Dendritic cell treated with granulocyte-macrophage colony-stimulating factor and Interleukin-4, amounts not matched to agents 40 ng/mL and 50 ng/mL, for 4 days (primary cell): ENCODE data around the gene ALDH7A1.
"Not testable (repeated sequence)": the region's sequence is repeated elsewhere in the genome, so short reads cannot be mapped to it uniquely, and the experiment has no call there.

Source experiments
- H3K27ac Mint-ChIP-seq: one replicate; pipeline ENCODE4 v1.8.0; 2022; ENCODE audit warnings: mild to moderate bottlenecking, mixed read lengths
- H3K27me3 Mint-ChIP-seq: one replicate; pipeline ENCODE4 v1.8.0; 2022; ENCODE audit warnings: mild to moderate bottlenecking, mixed read lengths
- H3K36me3 Mint-ChIP-seq: one replicate; pipeline ENCODE4 v1.8.0; 2022; ENCODE audit warnings: low read depth, mixed read lengths
- H3K4me1 Mint-ChIP-seq: one replicate; pipeline ENCODE4 v1.8.0; 2022; ENCODE audit warnings: low read depth, mixed read lengths
- H3K4me3 Mint-ChIP-seq: one replicate; pipeline ENCODE4 v1.8.0; 2022; ENCODE audit warnings: mild to moderate bottlenecking, moderate library complexity, mixed read lengths
- H3K9me3 Mint-ChIP-seq: one replicate; pipeline ENCODE4 v1.8.0; 2022; ENCODE audit warnings: mixed read lengths
- intact Hi-C: fragments of 100-400 bp; cut with micrococcal nuclease; formaldehyde crosslinking; loops from one replicate; pipeline ENCODE4 v1.15.0; 2022

The ALDH7A1 gene

GRCh38 chr5:126605525-126605924, 10.5 kb upstream of the ALDH7A1 start:
- H3K36me3 Mint-ChIP-seq: peaks cover 73% of the 10 kb centered on the region
- H3K27me3 Mint-ChIP-seq: no peaks in the 10 kb centered on the region
- H3K4me3 Mint-ChIP-seq: no peak overlapping the region
- no peaks in the 10 kb centered on the region for H3K9me3 Mint-ChIP-seq
- H3K4me1 Mint-ChIP-seq: peaks cover 32% of the 10 kb centered on the region
- no peak overlapping the region for H3K27ac Mint-ChIP-seq
- intact Hi-C loops: no loop called here

GRCh38 chr5:126603402-126603991, 8.5 kb upstream of the ALDH7A1 start:
- H3K36me3 Mint-ChIP-seq: peaks cover 53% of the 10 kb centered on the region
- no peaks in the 10 kb centered on the region for H3K9me3 Mint-ChIP-seq
- H3K4me1 Mint-ChIP-seq: peaks cover 47% of the 10 kb centered on the region
- no peaks in the 10 kb centered on the region for H3K27me3 Mint-ChIP-seq
- H3K4me3 Mint-ChIP-seq: no peak overlapping the region
- intact Hi-C loops: no loop called here
- H3K27ac Mint-ChIP-seq: no peak overlapping the region

GRCh38 chr5:126600631-126601511, 5.9 kb upstream of the ALDH7A1 start, which contains the start of gene PHAX:
PHAX (plus strand) TSS chr5:126600947; CDS start chr5:126600963, 16 bp downstream.
- H3K27me3 Mint-ChIP-seq: peaks cover 2% of the 10 kb centered on the region
- H3K36me3 Mint-ChIP-seq: peaks cover 37% of the 10 kb centered on the region
- peak within 1 kb of the TSS; percentile 96 for H3K4me3 Mint-ChIP-seq
- H3K4me1 Mint-ChIP-seq: peaks cover 43% of the 10 kb centered on the region
- H3K27ac Mint-ChIP-seq: peak within 1 kb of the TSS; percentile 88
- intact Hi-C loops: loop anchor here (2.0 kb wide), 1 partner anchor 246 kb away; no protein-coding TSS in a partner anchor
- H3K9me3 Mint-ChIP-seq: no peaks in the 10 kb centered on the region

GRCh38 chr5:126599971-126600630, 5.1 kb upstream of the ALDH7A1 start:
- intact Hi-C loops: loop anchor here (2.0 to 5.0 kb wide), 2 partner anchors 58 to 245 kb away; no protein-coding TSS in a partner anchor
- H3K27ac Mint-ChIP-seq: peak overlapping the region; percentile 88
- not testable (repeated sequence) for H3K27me3 Mint-ChIP-seq, H3K9me3 Mint-ChIP-seq
- peaks cover 45% of the 10 kb centered on the region for H3K4me1 Mint-ChIP-seq
- H3K4me3 Mint-ChIP-seq: peak overlapping the region; percentile 96
- peaks cover 29% of the 10 kb centered on the region for H3K36me3 Mint-ChIP-seq

- intact Hi-C loops: loop anchor here (5.0 kb wide), 1 partner anchor 57 kb away; no protein-coding TSS in a partner anchor
- no peaks in the 10 kb centered on the region for H3K9me3 Mint-ChIP-seq
- H3K4me1 Mint-ChIP-seq: peaks cover 51% of the 10 kb centered on the region
- peaks cover 11% of the 10 kb centered on the region for H3K27me3 Mint-ChIP-seq
- H3K36me3 Mint-ChIP-seq: peaks cover 23% of the 10 kb centered on the region
- H3K27ac Mint-ChIP-seq: peak overlapping the region; percentile 88
- H3K4me3 Mint-ChIP-seq: no peak overlapping the region
Observed at GRCh38 chr5:126599499-126599898, 4.5 kb upstream of the ALDH7A1 start.

GRCh38 chr5:126597156-126597555, 2.1 kb upstream of the ALDH7A1 start:
- intact Hi-C loops: loop anchor here (5.0 kb wide), 1 partner anchor 55 kb away; no protein-coding TSS in a partner anchor
- peaks cover 53% of the 10 kb centered on the region for H3K4me1 Mint-ChIP-seq
- no peak overlapping the region for H3K27ac Mint-ChIP-seq
- H3K27me3 Mint-ChIP-seq: peaks cover 24% of the 10 kb centered on the region
- H3K36me3 Mint-ChIP-seq: peaks cover 6% of the 10 kb centered on the region
- no peak overlapping the region for H3K4me3 Mint-ChIP-seq
- no peaks in the 10 kb centered on the region for H3K9me3 Mint-ChIP-seq

GRCh38 chr5:126595486-126596083, 566 bp upstream of the ALDH7A1 start:
- H3K27me3 Mint-ChIP-seq: peaks cover 24% of the 10 kb centered on the region
- H3K27ac Mint-ChIP-seq: peak overlapping the region; percentile 57
- H3K36me3 Mint-ChIP-seq: peaks cover under 1% of the 10 kb centered on the region
- H3K4me1 Mint-ChIP-seq: peaks cover 42% of the 10 kb centered on the region
- peak overlapping the region; percentile 85 for H3K4me3 Mint-ChIP-seq
- H3K9me3 Mint-ChIP-seq: no peaks in the 10 kb centered on the region
- intact Hi-C loops: loop anchor here (5.0 kb wide), 1 partner anchor 53 kb away; no protein-coding TSS in a partner anchor

- peaks cover 22% of the 10 kb centered on the region for H3K4me1 Mint-ChIP-seq
- H3K9me3 Mint-ChIP-seq: no peaks in the 10 kb centered on the region
- intact Hi-C loops: no loop called here
- H3K27me3 Mint-ChIP-seq: peaks cover 24% of the 10 kb centered on the region
- no peaks in the 10 kb centered on the region for H3K36me3 Mint-ChIP-seq
- H3K27ac Mint-ChIP-seq: no peak overlapping the region
- H3K4me3 Mint-ChIP-seq: no peak overlapping the region
Observed at GRCh38 chr5:126591549-126591948, 3.5 kb downstream of the ALDH7A1 start.

- Mint-ChIP-seq H3K36me3 (no peaks in the 10 kb centered on the region), H3K4me1 (peaks cover 14% of the 10 kb centered on the region), H3K27me3 (peaks cover 15% of the 10 kb centered on the region), H3K9me3 (no peaks in the 10 kb centered on the region), H3K27ac (no peak overlapping the region), H3K4me3 (no peak overlapping the region)
- intact Hi-C loops: no loop called here
Observed at GRCh38 chr5:126589536-126590297, 5.3 kb downstream of the ALDH7A1 start.

GRCh38 chr5:126587551-126588390, 7.2 kb downstream of the ALDH7A1 start:
- intact Hi-C loops: no loop called here

GRCh38 chr5:126583761-126584160, 11.3 kb downstream of the ALDH7A1 start:
- Mint-ChIP-seq H3K27me3 (no peaks in the 10 kb centered on the region), H3K9me3 (no peaks in the 10 kb centered on the region), H3K4me1 (no peaks in the 10 kb centered on the region), H3K27ac (no peak overlapping the region), H3K36me3 (no peaks in the 10 kb centered on the region), H3K4me3 (no peak overlapping the region)
- intact Hi-C loops: no loop called here

More at GRCh38 chr5:126587551-126588390, 7.2 kb downstream of the ALDH7A1 start:
- Mint-ChIP-seq H3K4me3 (no peak overlapping the region), H3K27me3 (no peaks in the 10 kb centered on the region), H3K27ac (no peak overlapping the region), H3K36me3 (no peaks in the 10 kb centered on the region), H3K9me3 (no peaks in the 10 kb centered on the region), H3K4me1 (no peaks in the 10 kb centered on the region)

- Mint-ChIP-seq H3K4me3 (no peak overlapping the region), H3K9me3 (no peaks in the 10 kb centered on the region), H3K27ac (no peak overlapping the region), H3K36me3 (no peaks in the 10 kb centered on the region), H3K27me3 (no peaks in the 10 kb centered on the region), H3K4me1 (no peaks in the 10 kb centered on the region)
- intact Hi-C loops: no loop called here
Observed at GRCh38 chr5:126579716-126580115, 15.3 kb downstream of the ALDH7A1 start.
